Skeletal muscle tissue (tissue), 4 donors: ENCODE results near the gene YPEL4. TPM values are rescaled to one million over a fixed set of nuclear protein-coding genes. Genes with fewer than 3 reads are reported as not detected.

Source experiments
- H3K27ac ChIP-seq: one replicate; pipeline ENCODE4 v1.7.0; 2013; ENCODE audit warnings: mild to moderate bottlenecking, low read depth, low read length, inconsistent platforms
- H3K27me3 ChIP-seq, 3 donors: one replicate each; pipeline ENCODE4 v1.7.0; 2013; ENCODE audit warnings: low read length in 3 of 3; ENCODE audit not compliant: control insufficient read depth in 3 of 3, insufficient read depth in 3 of 3
- H3K36me3 ChIP-seq, 3 donors: one replicate each; pipeline ENCODE4 v1.7.0; 2013; ENCODE audit warnings: low read length in 3 of 3; ENCODE audit not compliant: control insufficient read depth in 3 of 3, insufficient read depth in 3 of 3
- H3K4me1 ChIP-seq, 3 donors: one replicate each; pipeline ENCODE4 v1.7.0; 2013; ENCODE audit warnings: low read length in 3 of 3, mild to moderate bottlenecking in 3 of 3; ENCODE audit not compliant: control insufficient read depth in 3 of 3, insufficient read depth in 3 of 3
- H3K4me3 ChIP-seq, 3 donors: one replicate each; pipeline ENCODE4 v1.7.0; 2013; ENCODE audit warnings: low read length in 3 of 3
- H3K9ac ChIP-seq, 3 donors: one replicate each; pipeline ENCODE4 v1.7.0; 2013; ENCODE audit warnings: low read length in 3 of 3, mild to moderate bottlenecking in 3 of 3, moderate library complexity in 2 of 3, low read depth in 1 of 3
- H3K9me3 ChIP-seq, 3 donors: one replicate each; pipeline ENCODE4 v1.7.0; 2013; ENCODE audit warnings: low read length in 3 of 3; ENCODE audit not compliant: control insufficient read depth in 3 of 3
- total RNA-seq: library from RNA; depleted of rRNA; stranded (reverse); fragments of >200 nt; gene quantifications from one replicate; pipeline ENCODE4 v1.2.3, GENCODE V29; 2014
- donor health status: Osteomylitis.

Gene YPEL4
- total RNA-seq, 1 donor from 2014 or later: 0.52 TPM

GRCh38 chr11:57667736-57668433 lies 18.2 kb upstream of the YPEL4 start, which contains the start of gene ZDHHC5:
TSS of gene ZDHHC5 (plus strand) at chr11:57668114. CDS start at chr11:57673091, 4,977 bp downstream.
- H3K27me3 ChIP-seq: no peaks in the 10 kb centered on the region
- H3K27ac ChIP-seq: peak within 1 kb of the TSS; percentile 91
- H3K4me1 ChIP-seq: peaks cover 21 to 24% (median 22%) of the 10 kb centered on the region in 3 donors
- H3K36me3 ChIP-seq: peaks cover 8 to 10% (median 9%) of the 10 kb centered on the region in 3 donors
- peak within 1 kb of the TSS; percentile 82 to 97 (median 95) for H3K4me3 ChIP-seq
- H3K9ac ChIP-seq: peak within 1 kb of the TSS; percentile 98 to 99 (median 98)
- H3K9me3 ChIP-seq: no peaks in the 10 kb centered on the region

GRCh38 chr11:57667117-57667735 lies 17.5 kb upstream of the YPEL4 start:
- Histone ChIP-seq H3K9me3 (no peaks in the 10 kb centered on the region), H3K27ac (peak overlapping the region; percentile 91), H3K36me3 (peaks cover 3 to 9% (median 5%) of the 10 kb centered on the region in 3 donors), H3K27me3 (no peaks in the 10 kb centered on the region), H3K4me3 (peak overlapping the region; percentile 82 to 97 (median 95)), H3K9ac (peak overlapping the region; percentile 98 to 99 (median 98)), H3K4me1 (peaks cover 21 to 24% (median 22%) of the 10 kb centered on the region in 3 donors)

GRCh38 chr11:57663975-57664374 lies 14.3 kb upstream of the YPEL4 start:
- peaks cover 21 to 28% (median 25%) of the 10 kb centered on the region in 3 donors for H3K36me3 ChIP-seq
- no peak overlapping the region for H3K27ac ChIP-seq
- no peaks in the 10 kb centered on the region for H3K27me3 ChIP-seq
- no peaks in the 10 kb centered on the region for H3K9me3 ChIP-seq
- peaks cover 9 to 12% (median 11%) of the 10 kb centered on the region in 3 donors for H3K4me1 ChIP-seq
- H3K4me3 ChIP-seq: no peak overlapping the region
- H3K9ac ChIP-seq: no peak overlapping the region

- Histone ChIP-seq H3K27ac (no peak overlapping the region), H3K9me3 (no peaks in the 10 kb centered on the region)
These were observed 13.2 kb upstream of the YPEL4 start for GRCh38 chr11:57662893-57663292.

GRCh38 chr11:57659669-57660068 lies 10.0 kb upstream of the YPEL4 start:
- H3K4me1 ChIP-seq: peaks cover 10 to 16% (median 15%) of the 10 kb centered on the region in 3 donors
- H3K9me3 ChIP-seq: no peaks in the 10 kb centered on the region
- H3K9ac ChIP-seq: peak overlapping the region in 1 of 3 donors; percentile 8
- no peaks in the 10 kb centered on the region for H3K27me3 ChIP-seq
- H3K36me3 ChIP-seq: peaks cover 21 to 28% (median 26%) of the 10 kb centered on the region in 3 donors
- H3K27ac ChIP-seq: no peak overlapping the region
- no peak overlapping the region for H3K4me3 ChIP-seq

More at GRCh38 chr11:57662893-57663292, 13.2 kb upstream of the YPEL4 start:
- Histone ChIP-seq H3K36me3 (peaks cover 21 to 28% (median 26%) of the 10 kb centered on the region in 3 donors), H3K4me3 (no peak overlapping the region), H3K9ac (no peak overlapping the region), H3K27me3 (no peaks in the 10 kb centered on the region), H3K4me1 (peaks cover 13 to 18% (median 16%) of the 10 kb centered on the region in 3 donors)

- Histone ChIP-seq H3K27ac (peak overlapping the region; percentile 88), H3K4me1 (peaks cover 10 to 16% (median 15%) of the 10 kb centered on the region in 3 donors), H3K9ac (peak overlapping the region; percentile 75 to 91 (median 88)), H3K4me3 (peak overlapping the region; percentile 68 to 98 (median 92)), H3K36me3 (peaks cover 21 to 28% (median 26%) of the 10 kb centered on the region in 3 donors), H3K9me3 (no peaks in the 10 kb centered on the region), H3K27me3 (no peaks in the 10 kb centered on the region)
These were observed 8.3 kb upstream of the YPEL4 start for GRCh38 chr11:57658023-57658361.

GRCh38 chr11:57657194-57658022 lies 7.7 kb upstream of the YPEL4 start, which contains the start of gene CLP1:
TSS of gene CLP1 (plus strand) at chr11:57657762. CDS start at chr11:57659477, 1,715 bp downstream.
- H3K9ac ChIP-seq: peak within 1 kb of the TSS; percentile 90 to 95 (median 93)
- peaks cover 21 to 24% (median 22%) of the 10 kb centered on the region in 3 donors for H3K36me3 ChIP-seq
- H3K27me3 ChIP-seq: no peaks in the 10 kb centered on the region
- H3K4me3 ChIP-seq: peak within 1 kb of the TSS; percentile 84 to 98 (median 92)
- peaks cover 10 to 16% (median 15%) of the 10 kb centered on the region in 3 donors for H3K4me1 ChIP-seq
- H3K9me3 ChIP-seq: no peaks in the 10 kb centered on the region
- peak within 1 kb of the TSS; percentile 88 for H3K27ac ChIP-seq

- H3K36me3 ChIP-seq: peaks cover 20 to 22% (median 21%) of the 10 kb centered on the region in 3 donors
- H3K27ac ChIP-seq: peak overlapping the region; percentile 88
- no peaks in the 10 kb centered on the region for H3K9me3 ChIP-seq
- peak overlapping the region; percentile 90 to 95 (median 93) for H3K9ac ChIP-seq
- H3K4me3 ChIP-seq: peak overlapping the region; percentile 84 to 98 (median 87)
- H3K4me1 ChIP-seq: peaks cover 10 to 16% (median 15%) of the 10 kb centered on the region in 3 donors
- H3K27me3 ChIP-seq: no peaks in the 10 kb centered on the region
These were observed 7.1 kb upstream of the YPEL4 start for GRCh38 chr11:57656885-57657193.

- H3K9ac ChIP-seq: no peak overlapping the region
- H3K27me3 ChIP-seq: peaks cover 14 to 27% (median 16%) of the 10 kb centered on the region in 3 donors
- peaks cover 20 to 29% (median 25%) of the 10 kb centered on the region in 3 donors for H3K4me1 ChIP-seq
- no peaks in the 10 kb centered on the region for H3K9me3 ChIP-seq
- H3K27ac ChIP-seq: no peak overlapping the region
- no peak overlapping the region for H3K4me3 ChIP-seq
- H3K36me3 ChIP-seq: no peaks in the 10 kb centered on the region
These were observed 3.5 kb upstream of the YPEL4 start for GRCh38 chr11:57653163-57653562.
